AG09319 (cell line): ENCODE results near the gene EPHB1.

Source experiments
- DNase-seq: peaks from one replicate; pipeline ENCODE4 v3.0.0-alpha.2; 2010; ENCODE audit warnings: low read depth; ENCODE audit errors: extremely low read depth
- TF ChIP-seq, protein P1 (sequence below): IDR thresholded peaks from 2 replicates; pipeline ENCODE4 v1.5.1; 2011; ENCODE audit warnings: low read depth, mild to moderate bottlenecking, inconsistent platforms, low read length, moderate library complexity

EPHB1 gene

DNA sequence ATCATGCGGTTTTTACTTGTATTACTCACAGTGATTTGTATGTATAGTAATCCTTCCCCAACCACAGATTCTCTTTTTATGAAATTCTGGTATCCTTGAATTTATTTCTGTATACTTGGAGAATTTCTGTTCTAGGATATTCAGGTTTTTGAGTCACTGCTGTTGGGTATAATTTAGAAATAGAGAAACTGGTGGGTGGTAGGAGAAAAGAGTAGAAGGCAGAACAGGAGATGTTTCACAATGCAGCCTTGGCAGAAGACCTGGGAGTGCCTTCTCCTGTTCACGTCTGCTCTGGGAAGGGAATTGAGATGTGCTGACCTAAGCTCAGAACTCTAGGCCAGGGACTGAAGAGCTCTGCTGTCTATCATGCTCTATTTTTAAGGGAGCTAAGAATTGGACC lies 193.6 kb downstream of the EPHB1 start:
- DNase-seq, result no peak

DNA sequence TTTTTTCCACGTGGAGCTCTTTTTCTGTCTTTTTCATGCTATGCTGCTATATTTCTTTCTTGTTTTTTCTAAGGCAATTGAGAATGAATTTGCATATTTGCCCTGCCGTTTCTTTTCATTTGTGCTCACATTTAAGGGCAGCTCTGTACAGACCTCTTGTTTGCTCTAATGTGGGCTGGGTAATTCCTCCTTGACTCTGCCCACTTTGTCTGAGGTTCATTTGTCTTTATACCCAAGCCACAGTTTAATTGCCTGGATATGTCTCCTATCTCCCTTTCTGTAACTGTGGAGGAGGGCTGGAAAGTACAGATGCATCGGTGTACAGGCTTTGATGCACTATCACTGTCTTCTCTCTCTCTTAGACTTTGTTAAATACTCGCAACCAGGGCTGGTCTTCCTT lies 195.9 kb downstream of the EPHB1 start:
- TF ChIP-seq, protein P1, sequence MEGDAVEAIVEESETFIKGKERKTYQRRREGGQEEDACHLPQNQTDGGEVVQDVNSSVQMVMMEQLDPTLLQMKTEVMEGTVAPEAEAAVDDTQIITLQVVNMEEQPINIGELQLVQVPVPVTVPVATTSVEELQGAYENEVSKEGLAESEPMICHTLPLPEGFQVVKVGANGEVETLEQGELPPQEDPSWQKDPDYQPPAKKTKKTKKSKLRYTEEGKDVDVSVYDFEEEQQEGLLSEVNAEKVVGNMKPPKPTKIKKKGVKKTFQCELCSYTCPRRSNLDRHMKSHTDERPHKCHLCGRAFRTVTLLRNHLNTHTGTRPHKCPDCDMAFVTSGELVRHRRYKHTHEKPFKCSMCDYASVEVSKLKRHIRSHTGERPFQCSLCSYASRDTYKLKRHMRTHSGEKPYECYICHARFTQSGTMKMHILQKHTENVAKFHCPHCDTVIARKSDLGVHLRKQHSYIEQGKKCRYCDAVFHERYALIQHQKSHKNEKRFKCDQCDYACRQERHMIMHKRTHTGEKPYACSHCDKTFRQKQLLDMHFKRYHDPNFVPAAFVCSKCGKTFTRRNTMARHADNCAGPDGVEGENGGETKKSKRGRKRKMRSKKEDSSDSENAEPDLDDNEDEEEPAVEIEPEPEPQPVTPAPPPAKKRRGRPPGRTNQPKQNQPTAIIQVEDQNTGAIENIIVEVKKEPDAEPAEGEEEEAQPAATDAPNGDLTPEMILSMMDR, result no peak
- DNase-seq, result no peak

More for the DNA sequence above, 193.6 kb downstream of the EPHB1 start:
- TF ChIP-seq, protein P1, result no peak

DNA sequence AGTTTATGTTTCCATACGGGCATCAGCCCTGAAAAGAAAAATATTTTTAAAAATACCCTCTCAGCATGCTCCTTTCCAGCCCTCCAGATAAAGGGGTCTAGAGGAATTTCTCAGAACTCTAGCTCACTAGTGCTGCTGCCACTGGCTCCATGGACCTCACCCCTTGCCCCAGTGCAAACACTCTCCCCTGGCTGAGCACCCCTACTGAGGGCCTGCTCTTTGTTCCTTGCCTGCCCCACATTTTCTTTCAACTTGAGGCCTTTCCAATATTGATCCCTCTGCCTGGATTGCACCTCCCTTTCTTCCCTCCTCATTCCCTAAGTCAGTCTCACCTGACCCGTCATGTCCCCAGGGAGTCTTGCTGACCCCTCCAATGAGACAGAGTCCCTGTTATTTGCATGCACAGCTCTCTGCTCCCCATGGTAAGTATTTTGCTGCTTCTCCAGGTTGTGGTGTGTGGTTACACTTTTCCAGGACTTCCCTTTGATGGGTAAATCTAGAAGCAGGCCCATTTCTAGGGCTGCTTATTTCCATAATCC lies 196.5 kb downstream of the EPHB1 start:
- TF ChIP-seq, protein P1, result no peak
- DNase-seq, result no peak

DNA sequence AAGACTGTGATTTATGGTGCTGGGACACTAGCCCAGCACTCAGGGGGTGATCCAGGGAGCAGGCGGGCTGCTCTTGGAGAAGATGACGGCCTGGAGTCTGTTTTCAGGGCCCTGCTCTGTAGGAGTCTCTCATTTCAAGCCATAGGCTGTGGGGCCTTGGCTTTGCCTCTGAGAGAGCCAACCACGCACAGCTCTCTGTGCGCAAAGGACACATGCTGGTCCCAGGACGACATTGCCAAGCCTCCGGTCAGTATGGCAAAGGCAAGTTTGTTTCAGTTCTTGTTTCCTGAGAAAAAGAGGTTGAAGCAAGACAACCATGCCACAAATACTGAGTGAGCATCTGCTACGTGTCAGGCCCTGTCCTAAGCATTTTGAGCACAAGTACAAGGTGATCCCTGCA lies 197.1 kb downstream of the EPHB1 start:
- TF ChIP-seq, protein P1, result no peak
- no peak for DNase-seq

DNA sequence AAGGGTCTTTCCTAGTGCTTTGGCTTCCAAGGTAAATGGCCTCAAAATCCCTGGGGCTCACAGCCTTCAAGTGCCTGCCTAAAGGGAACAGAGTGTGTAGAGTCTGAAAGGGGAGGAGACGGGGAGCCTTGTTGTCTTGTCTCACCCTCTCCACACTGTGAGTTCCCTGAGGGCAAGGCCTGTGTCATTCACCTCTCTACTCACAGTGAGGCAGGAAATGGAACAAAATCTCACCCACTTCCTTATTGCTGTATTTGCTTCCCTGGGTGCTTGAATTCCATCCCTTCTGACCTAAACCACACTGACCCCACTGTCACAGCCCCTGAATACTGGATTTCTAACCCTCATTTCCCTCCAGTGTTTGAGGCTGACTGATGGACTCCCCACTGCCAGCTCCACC lies 197.5 kb downstream of the EPHB1 start:
- TF ChIP-seq, protein P1, result no peak
- no peak for DNase-seq

DNA sequence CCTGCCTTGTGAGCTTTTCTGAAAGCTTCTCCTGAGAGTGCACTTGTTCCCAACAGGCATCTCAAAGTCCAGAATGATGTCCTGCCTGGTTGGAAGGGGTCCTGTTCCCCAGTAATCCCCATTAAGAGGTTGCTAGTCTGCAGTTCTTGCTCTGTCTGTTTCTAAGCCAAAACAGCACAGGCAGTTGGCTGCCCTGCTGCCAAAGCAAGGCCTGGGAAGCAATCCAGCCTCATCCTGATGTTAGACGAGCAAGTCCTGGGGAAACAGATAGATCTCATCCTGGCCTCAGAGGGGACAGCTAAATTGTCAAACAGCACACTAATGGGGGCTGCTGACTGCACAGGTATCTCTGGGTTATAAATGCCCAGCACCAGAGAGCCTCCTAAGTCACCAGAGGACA lies 198.0 kb downstream of the EPHB1 start:
- TF ChIP-seq, protein P1, result no peak
- DNase-seq, result no peak

DNA sequence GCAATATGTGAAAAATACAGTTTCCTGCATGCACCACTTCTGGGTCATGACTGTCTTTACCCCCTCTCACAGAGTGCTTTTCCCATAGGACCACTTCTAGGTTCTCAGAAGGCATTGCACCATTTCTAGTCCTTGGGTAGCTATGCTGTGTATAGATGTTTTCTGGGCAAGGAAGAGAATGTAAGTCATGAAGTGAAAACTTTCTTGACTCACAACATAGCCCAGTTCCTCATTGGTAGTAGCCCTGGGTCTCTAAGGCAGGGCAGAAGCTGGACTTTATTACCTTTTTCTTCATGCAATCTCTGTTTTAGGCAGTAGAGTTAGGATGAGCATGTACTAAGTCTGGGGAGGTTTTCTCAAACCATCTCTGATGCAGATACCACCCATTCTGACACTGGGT lies 203.1 kb downstream of the EPHB1 start:
- TF ChIP-seq, protein P1, result no peak

More for the DNA sequence above, 203.1 kb downstream of the EPHB1 start:
- DNase-seq, result no peak
